Spleen (tissue), 11 donors: ENCODE measurements around the gene PEAK3. TPM values are rescaled to one million over a fixed set of nuclear protein-coding genes. Genes with fewer than 3 reads are reported as not detected.

Experiments
- DNase-seq: peaks from one replicate; pipeline ENCODE4 v3.0.0-alpha.2; 2020
- H3K27ac ChIP-seq, 8 donors: fragments of 200-600 bp; sonication (generic) in 7 of 8; 1 replicate in 4 of 8; 2 replicates in 4 of 8; pipeline versions ENCODE4 v1.5.0 to v1.8.0; 2016 to 2021; ENCODE audit warnings: inconsistent platforms in 4 of 8, mild to moderate bottlenecking in 4 of 8, moderate library complexity in 1 of 8
- H3K27me3 ChIP-seq, 7 donors: fragments of 200-600 bp; sonication (generic) in 6 of 7; replicated peaks in 1 of 7; 1 replicate in 4 of 7; 2 replicates in 3 of 7; pipeline versions ENCODE4 v1.5.0 to v1.8.0; 2016 to 2021; ENCODE audit warnings: inconsistent platforms in 3 of 7, mild to moderate bottlenecking in 1 of 7
- H3K36me3 ChIP-seq, 6 donors: fragments of 200-600 bp; sonication (generic) in 5 of 6; 1 replicate in 4 of 6; 2 replicates in 2 of 6; pipeline versions ENCODE4 v1.5.0 to v1.8.0; 2016 to 2021; ENCODE audit warnings: inconsistent platforms in 2 of 6
- H3K4me1 ChIP-seq, 6 donors: fragments of 200-600 bp; sonication (generic) in 5 of 6; 1 replicate in 3 of 6; 2 replicates in 3 of 6; pipeline versions ENCODE4 v1.5.0 to v1.8.0; 2016 to 2021; ENCODE audit warnings: inconsistent platforms in 3 of 6
- H3K4me3 ChIP-seq, 8 donors: fragments of 200-600 bp; sonication (generic) in 7 of 8; 1 replicate in 4 of 8; 2 replicates in 4 of 8; pipeline versions ENCODE4 v1.5.0 to v1.8.0; 2016 to 2021; ENCODE audit warnings: inconsistent platforms in 4 of 8, mild to moderate bottlenecking in 4 of 8, moderate library complexity in 2 of 8
- H3K9me3 ChIP-seq, 8 donors: fragments of 200-600 bp; sonication (generic) in 7 of 8; 1 replicate in 4 of 8; 2 replicates in 4 of 8; pipeline versions ENCODE4 v1.5.0 to v1.8.0; 2016 to 2021; ENCODE audit warnings: inconsistent platforms in 4 of 8
- POLR2A ChIP-seq, 3 donors: fragments of 450-650 bp; IDR thresholded peaks; one replicate each; pipeline ENCODE4 v1.5.1; 2017; ENCODE audit warnings: antibody characterized with exemption in 3 of 3, mild to moderate bottlenecking in 1 of 3
- POLR2AphosphoS5 ChIP-seq, 3 donors: sonication (generic); formaldehyde crosslinking; IDR thresholded peaks; one replicate each; pipeline ENCODE4 v1.5.1; 2017; ENCODE audit warnings: antibody characterized with exemption in 3 of 3
- WGBS, 5 donors: extraction: QIAGEN DNeasy Blood & Tissue Kit in 3 of 5; methylation state at CpG; one replicate each; pipeline versions ENCODE4 v1.1.5 to v1.1.7; 2013 to 2018; 5-methylcytosine and 5-hydroxymethylcytosine counted together
- intact Hi-C: fragments of 100-400 bp; cut with DNase I; formaldehyde crosslinking; loops from one replicate; pipeline ENCODE4 v1.15.0; 2023; ENCODE audit warnings: low total_unique reads
- polyA plus RNA-seq, 3 donors: library from polyadenylated mRNA; stranded (reverse); fragments of 200-250 nt; gene quantifications; one replicate each; pipeline ENCODE4 v1.2.1, GENCODE V29; 2013
- total RNA-seq, 7 donors: library from RNA; depleted of rRNA in 3 of 7; stranded (reverse); fragments of >200 nt in 3 of 7; fragmentation: NEBNext Ultra II Directional in 4 of 7; extraction: Animal tissue kit (Norgen Biotek cat#: 25700) in 4 of 7; gene quantifications; one replicate each; pipeline versions ENCODE4 v1.1.0 to v1.2.1, GENCODE V29; 2016 to 2021
- TF ChIP-seq, protein P1 (sequence below), 11 experiments: fragments of 200-600 bp in 7 of 11; fragments of 450-650 bp in 4 of 11; sonication (generic) in 4 of 11; IDR thresholded peaks in 8 of 11; conservative IDR thresholded peaks in 3 of 11; 1 replicate in 7 of 11; 2 replicates in 4 of 11; pipeline versions ENCODE4 v1.4.0 to v1.8.0; 2016 to 2021; ENCODE audit warnings: antibody characterized with exemption in 11 of 11, inconsistent platforms in 4 of 11, mild to moderate bottlenecking in 1 of 11
- donor health status: healthy with polysubstance abuse.
- donor health status: DM: no; HTN: no; CAD: no; lungs with moderate emphysema.
- donor health status: DM: no; HTN: no; CAD: no.
- donor health status: Bipolar disorder and iron deficiency.
- donor health status: healthy.
- donor health status: DM: no; HTN: no; CAD: no.
- donor health status: DM: yes; HTN: yes; CAD: no.

PEAK3 gene
- total and polyA plus RNA-seq, 10 donors = 0.30 to 17.4 (median 6.4) TPM

DNA sequence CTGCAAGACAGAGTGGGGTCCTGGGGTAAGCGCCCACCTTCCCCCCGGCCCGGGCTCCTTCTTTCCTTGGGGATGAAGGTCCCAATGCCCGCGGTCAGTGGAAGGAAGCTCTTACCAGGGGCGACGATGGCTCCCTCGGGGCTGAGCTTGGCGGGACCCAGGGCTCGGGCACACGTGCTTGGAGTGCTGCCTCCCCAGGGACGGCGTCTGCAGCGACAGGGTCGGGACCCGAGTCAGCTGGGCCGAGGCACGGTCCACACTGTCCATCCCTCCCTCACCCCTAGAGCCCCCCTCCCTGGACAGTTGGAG, 29.2 kb downstream of the PEAK3 start:
- peak; percentile 79 for DNase-seq
- intact Hi-C loops = no loop called here
- 4 to 7% (median 6%) methylated on average over 7 to 18 of the region's 18 CpGs for WGBS, 5 donors
- Histone ChIP-seq H3K4me1 (peaks cover 23 to 84% (median 59%) of the 10 kb centered on the region in 6 donors), H3K27ac (peak overlapping the region in 1 of 8 donors; percentile 27), H3K36me3 (peaks cover 0 to 20% (median 10%) of the 10 kb centered on the region in 6 donors), H3K9me3 (no peaks in the 10 kb centered on the region), H3K4me3 (peak overlapping the region; percentile 4 to 71 (median 38)), H3K27me3 (peaks cover 11 to 52% (median 47%) of the 10 kb centered on the region in 7 donors)
- TF ChIP-seq, protein P1, sequence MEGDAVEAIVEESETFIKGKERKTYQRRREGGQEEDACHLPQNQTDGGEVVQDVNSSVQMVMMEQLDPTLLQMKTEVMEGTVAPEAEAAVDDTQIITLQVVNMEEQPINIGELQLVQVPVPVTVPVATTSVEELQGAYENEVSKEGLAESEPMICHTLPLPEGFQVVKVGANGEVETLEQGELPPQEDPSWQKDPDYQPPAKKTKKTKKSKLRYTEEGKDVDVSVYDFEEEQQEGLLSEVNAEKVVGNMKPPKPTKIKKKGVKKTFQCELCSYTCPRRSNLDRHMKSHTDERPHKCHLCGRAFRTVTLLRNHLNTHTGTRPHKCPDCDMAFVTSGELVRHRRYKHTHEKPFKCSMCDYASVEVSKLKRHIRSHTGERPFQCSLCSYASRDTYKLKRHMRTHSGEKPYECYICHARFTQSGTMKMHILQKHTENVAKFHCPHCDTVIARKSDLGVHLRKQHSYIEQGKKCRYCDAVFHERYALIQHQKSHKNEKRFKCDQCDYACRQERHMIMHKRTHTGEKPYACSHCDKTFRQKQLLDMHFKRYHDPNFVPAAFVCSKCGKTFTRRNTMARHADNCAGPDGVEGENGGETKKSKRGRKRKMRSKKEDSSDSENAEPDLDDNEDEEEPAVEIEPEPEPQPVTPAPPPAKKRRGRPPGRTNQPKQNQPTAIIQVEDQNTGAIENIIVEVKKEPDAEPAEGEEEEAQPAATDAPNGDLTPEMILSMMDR (IDR thresholded peaks at IDR 0.05 in 8 of 11, conservative IDR thresholded peaks at IDR 0.05 in 3 of 11) = no peak
- TF ChIP-seq POLR2AphosphoS5 (IDR thresholded peaks at IDR 0.05) (no peak), POLR2A (IDR thresholded peaks at IDR 0.05) (no peak)

DNA sequence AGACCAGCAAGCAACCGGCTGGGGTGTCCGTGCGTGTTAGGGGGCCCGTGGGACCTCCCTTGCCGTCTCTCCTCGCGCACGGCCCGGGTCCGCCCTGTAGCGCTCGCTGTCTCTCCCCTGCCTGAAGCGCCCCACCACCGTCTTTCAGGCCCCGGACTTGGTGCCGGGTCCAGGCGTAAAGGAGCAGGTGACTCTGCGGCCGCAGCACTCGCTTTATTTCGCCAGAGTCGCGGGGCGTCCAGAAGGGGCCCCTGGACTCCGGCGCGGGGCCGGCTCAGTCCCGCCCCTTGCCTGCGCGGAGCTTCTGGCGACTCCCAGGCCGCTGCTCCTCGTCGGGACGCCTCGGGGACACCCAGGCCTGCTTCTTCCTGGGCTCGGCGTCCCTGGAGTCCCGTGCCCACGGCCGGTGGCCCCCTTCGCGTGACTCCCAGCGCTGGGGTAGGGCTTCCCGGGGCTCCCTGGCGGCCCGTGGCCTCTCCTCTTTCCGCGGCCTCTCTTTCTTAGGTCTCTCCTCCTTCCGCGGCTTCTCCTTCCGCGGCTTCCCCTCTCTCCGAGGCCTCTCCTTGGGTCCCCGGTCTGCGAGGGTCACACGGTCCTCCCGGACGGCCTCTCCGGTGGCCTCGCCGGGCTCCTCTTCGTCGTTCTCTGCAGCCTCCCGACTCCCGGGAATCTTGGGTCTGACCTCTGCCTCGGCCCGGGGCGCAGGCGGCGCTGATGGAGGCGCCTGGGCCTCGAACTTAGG, 29.7 kb downstream of the PEAK3 start:
- TF ChIP-seq POLR2A (IDR thresholded peaks at IDR 0.05) = no peak
- no peak for TF ChIP-seq POLR2AphosphoS5 (IDR thresholded peaks at IDR 0.05)
- TF ChIP-seq, protein P1 (IDR thresholded peaks at IDR 0.05 in 8 of 11, conservative IDR thresholded peaks at IDR 0.05 in 3 of 11) = no peak
- Histone ChIP-seq H3K36me3 (peaks cover 4 to 25% (median 15%) of the 10 kb centered on the region in 6 donors), H3K4me1 (peaks cover 23 to 83% (median 56%) of the 10 kb centered on the region in 6 donors), H3K27me3 (peaks cover 11 to 52% (median 47%) of the 10 kb centered on the region in 7 donors), H3K9me3 (no peaks in the 10 kb centered on the region), H3K4me3 (peak overlapping the region; percentile 4 to 71 (median 38)), H3K27ac (no peak overlapping the region)
- no peak for DNase-seq
- 5 to 13% (median 6%) methylated on average over 59 to 74 of the region's 74 CpGs for WGBS, 5 donors
- intact Hi-C loops = no loop called here

DNA sequence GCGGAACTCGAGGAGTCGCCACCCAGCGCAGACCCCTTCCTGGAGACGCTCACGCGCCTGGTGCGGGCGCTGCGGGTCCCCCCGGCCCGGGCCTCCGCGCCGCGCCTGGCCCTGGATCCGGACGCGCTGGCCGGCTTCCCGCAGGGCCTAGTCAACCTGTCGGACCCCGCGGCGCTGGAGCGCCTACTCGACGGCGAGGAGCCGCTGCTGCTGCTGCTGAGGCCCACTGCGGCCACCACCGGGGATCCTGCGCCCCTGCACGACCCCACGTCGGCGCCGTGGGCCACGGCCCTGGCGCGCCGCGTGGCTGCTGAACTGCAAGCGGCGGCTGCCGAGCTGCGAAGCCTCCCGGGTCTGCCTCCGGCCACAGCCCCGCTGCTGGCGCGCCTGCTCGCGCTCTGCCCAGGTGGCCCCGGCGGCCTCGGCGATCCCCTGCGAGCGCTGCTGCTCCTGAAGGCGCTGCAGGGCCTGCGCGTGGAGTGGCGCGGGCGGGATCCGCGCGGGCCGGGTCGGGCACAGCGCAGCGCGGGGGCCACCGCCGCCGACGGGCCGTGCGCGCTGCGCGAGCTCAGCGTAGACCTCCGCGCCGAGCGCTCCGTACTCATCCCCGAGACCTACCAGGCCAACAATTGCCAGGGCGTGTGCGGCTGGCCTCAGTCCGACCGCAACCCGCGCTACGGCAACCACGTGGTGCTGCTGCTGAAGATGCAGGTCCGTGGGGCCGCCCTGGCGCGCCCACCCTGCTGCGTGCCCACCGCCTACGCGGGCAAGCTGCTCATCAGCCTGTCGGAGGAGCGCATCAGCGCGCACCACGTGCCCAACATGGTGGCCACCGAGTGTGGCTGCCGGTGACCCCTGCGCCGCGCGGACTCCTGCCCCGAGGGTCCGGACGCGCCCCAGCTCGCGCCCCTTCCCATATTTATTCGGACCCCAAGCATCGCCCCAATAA, 30.6 kb downstream of the PEAK3 start:
- no peak for TF ChIP-seq POLR2AphosphoS5 (IDR thresholded peaks at IDR 0.05)
- no peak for TF ChIP-seq POLR2A (IDR thresholded peaks at IDR 0.05)
- TF ChIP-seq, protein P1 (IDR thresholded peaks at IDR 0.05 in 8 of 11, conservative IDR thresholded peaks at IDR 0.05 in 3 of 11) = no peak
- H3K4me1 ChIP-seq = peaks cover 23 to 80% (median 53%) of the 10 kb centered on the region in 6 donors
- no peaks in the 10 kb centered on the region for H3K9me3 ChIP-seq
- 5 to 17% (median 7%) methylated on average over 31 to 125 of the region's 125 CpGs for WGBS, 5 donors
- intact Hi-C loops = no loop called here
- H3K36me3 ChIP-seq = peaks cover 7 to 33% (median 23%) of the 10 kb centered on the region in 6 donors
- peaks cover 11 to 52% (median 47%) of the 10 kb centered on the region in 7 donors for H3K27me3 ChIP-seq
- H3K27ac ChIP-seq = no peak overlapping the region
- peak overlapping the region in 7 of 8 donors; percentile 26 to 71 (median 39) for H3K4me3 ChIP-seq
- DNase-seq = no peak
